ENCODE measurements around the gene CAMK1D.
A peak's percentile ranks its signal among the peaks of the same experiment; 100 is the strongest.
"Not testable (repeated sequence)": the region's sequence is repeated elsewhere in the genome, so short reads cannot be mapped to it uniquely, and the experiment has no call there.

CAMK1D gene

DNA sequence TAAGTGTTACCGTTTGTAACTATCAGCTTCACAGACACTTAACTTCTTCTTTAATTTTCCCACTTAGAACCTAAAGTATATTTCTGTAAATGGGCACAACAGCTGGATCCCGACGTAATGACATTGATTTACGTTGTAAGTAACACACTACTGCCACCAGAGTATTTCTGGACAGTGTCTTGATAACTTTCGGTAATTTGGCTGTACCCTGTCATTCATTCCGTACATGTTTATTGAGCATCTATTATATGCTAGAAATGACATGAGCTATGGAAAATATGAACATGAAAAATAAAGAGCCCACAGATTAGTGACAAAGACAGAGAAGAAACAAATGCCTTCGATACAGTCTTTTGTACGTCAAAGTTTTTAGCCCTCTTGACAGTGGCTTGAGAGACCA, 360.8 kb downstream of the CAMK1D start:
- no peak overlapping the region for H3K4me3 ChIP-seq (ENCODE audit: low read length)
- TF ChIP-seq, protein P1, sequence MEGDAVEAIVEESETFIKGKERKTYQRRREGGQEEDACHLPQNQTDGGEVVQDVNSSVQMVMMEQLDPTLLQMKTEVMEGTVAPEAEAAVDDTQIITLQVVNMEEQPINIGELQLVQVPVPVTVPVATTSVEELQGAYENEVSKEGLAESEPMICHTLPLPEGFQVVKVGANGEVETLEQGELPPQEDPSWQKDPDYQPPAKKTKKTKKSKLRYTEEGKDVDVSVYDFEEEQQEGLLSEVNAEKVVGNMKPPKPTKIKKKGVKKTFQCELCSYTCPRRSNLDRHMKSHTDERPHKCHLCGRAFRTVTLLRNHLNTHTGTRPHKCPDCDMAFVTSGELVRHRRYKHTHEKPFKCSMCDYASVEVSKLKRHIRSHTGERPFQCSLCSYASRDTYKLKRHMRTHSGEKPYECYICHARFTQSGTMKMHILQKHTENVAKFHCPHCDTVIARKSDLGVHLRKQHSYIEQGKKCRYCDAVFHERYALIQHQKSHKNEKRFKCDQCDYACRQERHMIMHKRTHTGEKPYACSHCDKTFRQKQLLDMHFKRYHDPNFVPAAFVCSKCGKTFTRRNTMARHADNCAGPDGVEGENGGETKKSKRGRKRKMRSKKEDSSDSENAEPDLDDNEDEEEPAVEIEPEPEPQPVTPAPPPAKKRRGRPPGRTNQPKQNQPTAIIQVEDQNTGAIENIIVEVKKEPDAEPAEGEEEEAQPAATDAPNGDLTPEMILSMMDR (conservative IDR thresholded peaks at IDR 0.05; ENCODE audit: low read depth, low read length) = no peak
- DNase-seq (ENCODE audit: low read depth) = no peak

DNA sequence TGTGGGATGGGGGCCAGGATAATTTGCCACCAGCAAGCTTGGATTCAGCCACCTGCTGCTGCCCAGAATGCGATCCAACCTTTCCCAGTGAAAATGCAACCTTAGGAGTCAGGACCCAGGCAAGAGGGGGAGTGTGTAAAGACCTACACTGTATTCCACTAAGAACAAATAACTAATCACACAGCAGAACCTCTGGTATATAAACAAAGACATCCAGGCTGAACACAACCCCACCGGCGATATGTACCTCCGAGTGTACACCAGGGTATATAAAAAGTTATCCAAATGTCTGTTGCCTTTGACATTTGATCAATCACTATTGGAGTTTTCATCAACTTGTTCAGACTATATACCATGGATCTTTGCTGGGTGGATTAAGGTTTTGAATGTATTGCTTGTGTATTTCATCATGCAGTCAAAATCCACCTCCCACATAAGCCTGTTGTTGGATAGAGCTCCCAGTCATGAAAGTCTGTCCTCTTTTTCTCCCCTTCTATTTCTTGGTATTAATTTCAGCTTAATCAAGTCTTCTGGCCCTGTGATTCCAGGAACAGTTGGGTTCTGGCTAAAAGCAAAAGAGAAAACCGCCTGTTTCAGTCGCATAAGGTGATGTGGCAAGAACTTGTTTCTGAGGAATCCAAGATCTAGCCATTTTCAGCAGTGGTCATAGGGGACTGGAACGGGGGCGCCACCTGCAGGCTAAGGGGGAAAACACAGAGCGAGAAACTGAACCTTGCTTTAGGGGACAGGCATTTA, 361.4 kb downstream of the CAMK1D start:
- TF ChIP-seq, protein P1 (conservative IDR thresholded peaks at IDR 0.05; ENCODE audit: low read depth, low read length) = peak; percentile 99
- DNase-seq (ENCODE audit: low read depth) = no peak
- H3K4me3 ChIP-seq (ENCODE audit: low read length) = no peak overlapping the region

DNA sequence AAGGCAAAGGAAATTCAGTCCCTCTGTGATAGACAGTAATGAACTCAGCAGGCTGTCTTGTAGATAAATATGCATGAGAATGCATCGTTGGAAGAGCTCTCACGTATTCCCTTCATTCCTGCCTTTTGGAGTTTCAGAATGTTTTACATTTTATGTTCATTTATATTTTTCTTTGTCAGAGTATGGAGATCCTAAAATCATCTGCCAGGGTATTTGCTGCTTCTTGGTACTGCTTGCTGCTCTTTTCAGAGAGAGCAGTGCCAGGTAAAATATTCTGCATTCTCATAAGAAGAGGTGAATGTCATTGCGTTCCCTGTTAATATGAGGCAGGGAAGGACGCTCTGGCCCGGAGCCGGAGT, 362.0 kb downstream of the CAMK1D start:
- TF ChIP-seq, protein P1 (conservative IDR thresholded peaks at IDR 0.05; ENCODE audit: low read depth, low read length) = no peak
- no peak overlapping the region for H3K4me3 ChIP-seq (ENCODE audit: low read length)
- no peak for DNase-seq (ENCODE audit: low read depth)

DNA sequence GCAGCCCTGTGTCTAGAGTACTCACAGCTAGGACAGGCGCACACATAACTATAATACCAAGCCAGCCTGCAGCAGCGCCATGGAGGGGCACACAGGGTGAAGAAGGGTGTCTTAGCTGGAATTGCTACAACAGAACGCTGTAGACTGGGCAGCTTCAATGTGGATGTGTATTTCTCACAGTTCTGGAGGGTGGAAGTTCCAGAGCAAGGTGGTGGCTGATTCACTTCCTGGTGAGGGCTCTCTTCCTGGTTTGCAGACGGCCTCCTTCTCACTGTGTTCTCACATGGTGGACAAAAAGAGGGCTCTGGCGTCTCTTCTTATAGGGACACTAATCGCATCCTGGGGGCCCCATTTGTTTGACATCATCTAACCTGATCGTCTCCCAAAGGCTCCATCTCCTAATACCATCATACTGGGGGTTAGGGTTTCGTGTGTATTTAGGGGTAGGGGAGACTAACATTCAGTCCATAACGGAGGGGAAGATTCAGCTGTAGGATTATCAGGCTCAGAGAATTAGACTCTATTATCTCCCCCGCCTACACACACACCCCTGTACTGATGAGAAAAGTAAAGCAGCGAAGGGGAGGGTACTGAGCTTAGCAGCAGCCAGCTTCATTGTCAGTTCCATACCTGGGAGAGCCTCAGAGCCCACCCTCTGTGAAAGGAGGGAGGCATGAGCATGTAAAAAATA, 363.1 kb downstream of the CAMK1D start:
- no peak for DNase-seq (ENCODE audit: low read depth)
- no peak overlapping the region for H3K4me3 ChIP-seq (ENCODE audit: low read length)
- TF ChIP-seq, protein P1 (conservative IDR thresholded peaks at IDR 0.05; ENCODE audit: low read depth, low read length) = no peak

DNA sequence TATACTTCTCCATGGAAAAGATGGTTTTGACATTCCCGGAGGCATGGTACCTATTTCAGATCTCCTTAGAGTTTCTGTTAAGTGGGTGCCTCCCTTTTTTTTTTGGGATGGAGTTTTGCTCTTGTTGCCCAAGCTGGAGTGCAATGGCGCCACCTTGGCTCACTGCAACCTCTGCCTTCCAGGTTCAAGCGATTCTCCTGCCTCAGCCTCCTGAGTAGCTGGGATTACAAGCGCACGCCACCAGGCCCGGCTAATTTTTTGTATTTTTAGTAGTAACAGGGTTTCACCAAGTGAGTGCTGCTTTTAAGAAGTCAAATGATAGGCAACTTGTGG, 363.6 kb downstream of the CAMK1D start:
- H3K4me3 ChIP-seq (ENCODE audit: low read length) = not testable (repeated sequence)

DNA sequence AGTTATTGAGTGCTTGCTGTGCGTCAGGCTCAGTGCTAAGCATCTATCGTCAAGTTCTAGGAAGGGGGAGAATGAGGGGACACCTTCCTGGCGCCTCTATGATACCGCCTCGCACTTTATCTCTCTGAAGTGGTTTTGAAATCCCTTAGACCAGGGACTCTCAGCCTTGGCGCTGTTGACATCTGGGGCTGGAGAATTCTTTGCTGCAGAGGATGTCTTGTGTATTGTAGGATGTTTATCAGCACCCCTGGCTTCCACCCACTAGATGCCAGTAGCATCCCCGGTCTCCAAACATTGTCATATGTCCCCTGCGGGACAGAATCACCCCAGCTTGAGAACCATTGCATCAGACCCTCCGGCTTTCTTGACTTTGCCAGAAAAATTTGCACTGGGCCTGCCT, 366.7 kb downstream of the CAMK1D start:
- DNase-seq (ENCODE audit: low read depth) = no peak
- H3K4me3 ChIP-seq (ENCODE audit: low read length) = no peak overlapping the region
- TF ChIP-seq, protein P1 (conservative IDR thresholded peaks at IDR 0.05; ENCODE audit: low read depth, low read length) = no peak

More for the DNA sequence above, 363.6 kb downstream of the CAMK1D start:
- DNase-seq (ENCODE audit: low read depth) = not testable (repeated sequence)

DNA sequence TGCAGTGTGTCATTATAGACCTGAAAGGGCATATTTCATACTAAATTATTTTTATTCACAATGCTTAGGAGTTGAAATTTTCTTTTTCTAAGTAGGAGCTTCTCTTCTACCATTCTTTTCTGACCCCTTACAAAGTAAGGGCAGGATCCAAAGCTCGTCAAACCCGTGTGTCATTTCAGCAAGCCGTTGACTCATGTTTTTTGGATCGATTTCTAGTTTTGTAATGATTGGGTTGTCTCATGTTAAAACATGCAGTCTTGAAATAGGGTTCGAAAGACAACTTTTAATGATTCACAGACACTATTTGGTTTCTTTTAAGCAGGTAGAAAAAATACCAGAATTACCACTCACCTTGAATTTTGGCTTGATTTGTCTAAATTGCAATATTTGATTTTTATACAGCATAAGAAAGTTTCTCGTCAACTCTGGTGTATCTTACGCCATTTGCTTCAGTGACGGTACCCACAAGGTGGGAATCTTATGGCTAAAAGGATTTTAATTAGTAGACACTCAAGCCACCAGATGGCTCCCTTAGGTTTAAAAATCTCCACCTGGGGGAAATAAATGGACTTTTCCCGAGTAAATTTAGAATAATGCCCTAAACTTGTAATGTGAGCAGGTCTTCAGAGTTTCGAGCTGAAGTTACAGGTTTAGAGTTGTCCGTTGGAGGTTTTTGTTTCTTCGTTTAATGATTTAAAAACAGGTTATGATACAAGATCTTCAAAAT, 368.8 kb downstream of the CAMK1D start:
- TF ChIP-seq, protein P1 (conservative IDR thresholded peaks at IDR 0.05; ENCODE audit: low read depth, low read length) = peak; percentile 40
- no peak overlapping the region for H3K4me3 ChIP-seq (ENCODE audit: low read length)
- DNase-seq (ENCODE audit: low read depth) = no peak
